Neural cell (in vitro differentiated cells): ENCODE data around the gene CES2. TPM values are rescaled to one million over a fixed set of nuclear protein-coding genes. Genes with fewer than 3 reads are reported as not detected.

Source experiments
- H2AFZ ChIP-seq: fragments of 200-600, 300-800 bp; sonication (generic), shearing (Covaris generic); 2 replicates; pipeline ENCODE4 v1.6.0; 2014; ENCODE audit warnings: low read depth, mild to moderate bottlenecking, antibody characterized with exemption, low read length, moderate library complexity
- H3F3A ChIP-seq: fragments of 200-600 bp; shearing (Covaris generic); 2 replicates; pipeline ENCODE4 v1.6.1; 2016; ENCODE audit warnings: mild to moderate bottlenecking, moderate library complexity, mixed read lengths, antibody characterized with exemption, low read length; ENCODE audit not compliant: insufficient read depth, poor library complexity, severe bottlenecking
- H3K27ac ChIP-seq: fragments of 200-600, 300-800 bp; sonication (generic), shearing (Covaris generic); 2 replicates; pipeline ENCODE4 v1.5.1; 2014; ENCODE audit warnings: mild to moderate bottlenecking, low read length, moderate library complexity
- H3K27me3 ChIP-seq: fragments of 300-800, 200-600 bp; sonication (generic), shearing (Covaris generic); 2 replicates; pipeline ENCODE4 v1.6.0; 2014; ENCODE audit warnings: mild to moderate bottlenecking, low read depth, low read length, moderate library complexity; ENCODE audit not compliant: insufficient read depth
- H3K36me3 ChIP-seq: fragments of 300-800, 200-600 bp; sonication (generic), shearing (Covaris generic); 2 replicates; pipeline ENCODE4 v1.5.1; 2014; ENCODE audit warnings: mild to moderate bottlenecking, antibody characterized with exemption, low read length, moderate library complexity; ENCODE audit not compliant: insufficient read depth
- H3K4me2 ChIP-seq: fragments of 300-800, 200-600 bp; sonication (generic), shearing (Covaris generic); 2 replicates; pipeline ENCODE4 v1.6.0; 2014; ENCODE audit warnings: mild to moderate bottlenecking, low read length
- H3K4me3 ChIP-seq: fragments of 300-800, 200-600 bp; sonication (generic), shearing (Covaris generic); 2 replicates; pipeline ENCODE4 v1.5.1; 2014; ENCODE audit warnings: mild to moderate bottlenecking, low read length, moderate library complexity
- H3K79me2 ChIP-seq: fragments of 200-600 bp; shearing (Covaris generic); replicated peaks from 2 replicates; pipeline ENCODE4 v1.6.0; 2014; ENCODE audit warnings: mild to moderate bottlenecking, low read length, moderate library complexity; ENCODE audit not compliant: insufficient read depth
- H3K9ac ChIP-seq: fragments of 300-800, 200-600 bp; sonication (generic), shearing (Covaris generic); 2 replicates; pipeline ENCODE4 v1.6.1; 2016; ENCODE audit warnings: mild to moderate bottlenecking, low read length, mixed read lengths
- H3K9me2 ChIP-seq: fragments of 200-600 bp; shearing (Covaris generic); 2 replicates; pipeline ENCODE4 v1.6.1; 2016; ENCODE audit warnings: mild to moderate bottlenecking, low read length, mixed read lengths; ENCODE audit not compliant: insufficient read depth
- H3K9me3 ChIP-seq: fragments of 200-600, 300-800 bp; sonication (generic), shearing (Covaris generic); 2 replicates; pipeline ENCODE4 v1.6.1; 2016; ENCODE audit warnings: mild to moderate bottlenecking, mixed run types, low read length, moderate library complexity, mixed read lengths
- H4K20me1 ChIP-seq: fragments of 200-600 bp; shearing (Covaris generic); 2 replicates; pipeline ENCODE4 v1.6.1; 2016; ENCODE audit warnings: mild to moderate bottlenecking, mixed run types; ENCODE audit not compliant: insufficient read depth
- CTCF ChIP-seq: fragments of 450-650 bp; IDR thresholded peaks from 2 replicates; pipeline ENCODE4 v1.5.1; 2014; ENCODE audit warnings: antibody characterized with exemption, mild to moderate bottlenecking, moderate library complexity; ENCODE audit not compliant: poor library complexity, severe bottlenecking
- EP300 ChIP-seq: fragments of 450-650 bp; conservative IDR thresholded peaks from 2 replicates; pipeline ENCODE4 v1.6.1; 2014; ENCODE audit warnings: antibody characterized with exemption, mild to moderate bottlenecking, moderate library complexity; ENCODE audit not compliant: poor library complexity, severe bottlenecking
- EZH2 ChIP-seq: fragments of 200-600, 300-800 bp; shearing (Covaris generic), sonication (generic); IDR thresholded peaks from 2 replicates; pipeline ENCODE4 v1.6.1; 2014; ENCODE audit warnings: antibody characterized with exemption, low read length, borderline replicate concordance, mild to moderate bottlenecking; ENCODE audit not compliant: insufficient read depth, poor library complexity, severe bottlenecking
- MXI1 ChIP-seq: fragments of 450-650 bp; conservative IDR thresholded peaks from 2 replicates; pipeline ENCODE4 v1.6.1; 2014; ENCODE audit warnings: antibody characterized with exemption, mild to moderate bottlenecking; ENCODE audit not compliant: poor library complexity, severe bottlenecking
- POLR2AphosphoS5 ChIP-seq: IDR thresholded peaks from 2 replicates; pipeline ENCODE4 v1.6.1; 2012
- RAD21 ChIP-seq: fragments of 450-650 bp; conservative IDR thresholded peaks from 2 replicates; pipeline ENCODE4 v1.6.1; 2014; ENCODE audit warnings: antibody characterized with exemption, mild to moderate bottlenecking, moderate library complexity
- SMC3 ChIP-seq: fragments of 450-650 bp; conservative IDR thresholded peaks from 2 replicates; pipeline ENCODE4 v1.6.1; 2014; ENCODE audit warnings: antibody characterized with exemption, mild to moderate bottlenecking, moderate library complexity; ENCODE audit not compliant: poor library complexity
- TAF1 ChIP-seq: IDR thresholded peaks from 2 replicates; pipeline ENCODE4 v1.6.1; 2012; ENCODE audit warnings: low read depth
- polyA plus RNA-seq: library from polyadenylated mRNA; depleted of rRNA; stranded (reverse); fragments of >200 nt; gene quantifications from 2 replicates; pipeline ENCODE4 v1.2.3, GENCODE V29; 2014
- TF ChIP-seq, protein P1 (sequence below): IDR thresholded peaks from 2 replicates; pipeline ENCODE4 v1.6.1; 2012; ENCODE audit warnings: borderline replicate concordance

The CES2 gene
- polyA plus RNA-seq, 1 donor from 2014 or later, result 22.9 TPM

- H3K9me2 ChIP-seq, result no peaks in the 10 kb centered on the region
- H3K79me2 ChIP-seq, result no peaks in the 10 kb centered on the region
- H3K9ac ChIP-seq, result no peak overlapping the region
- no peaks in the 10 kb centered on the region for H4K20me1 ChIP-seq
- H3K27me3 ChIP-seq, result no peaks in the 10 kb centered on the region
- H3K36me3 ChIP-seq, result no peaks in the 10 kb centered on the region
- TF ChIP-seq RAD21, result no peak
- H3K4me2 ChIP-seq, result no peak overlapping the region
- H3K4me3 ChIP-seq, result no peak overlapping the region
- H3K9me3 ChIP-seq, result no peaks in the 10 kb centered on the region
- H3K27ac ChIP-seq, result no peak overlapping the region
- no peaks in the 10 kb centered on the region for H3F3A ChIP-seq
- H2AFZ ChIP-seq, result no peak overlapping the region
These were observed 48.4 kb upstream of the CES2 start for GRCh38 chr16:66886914-66887313.

DNA sequence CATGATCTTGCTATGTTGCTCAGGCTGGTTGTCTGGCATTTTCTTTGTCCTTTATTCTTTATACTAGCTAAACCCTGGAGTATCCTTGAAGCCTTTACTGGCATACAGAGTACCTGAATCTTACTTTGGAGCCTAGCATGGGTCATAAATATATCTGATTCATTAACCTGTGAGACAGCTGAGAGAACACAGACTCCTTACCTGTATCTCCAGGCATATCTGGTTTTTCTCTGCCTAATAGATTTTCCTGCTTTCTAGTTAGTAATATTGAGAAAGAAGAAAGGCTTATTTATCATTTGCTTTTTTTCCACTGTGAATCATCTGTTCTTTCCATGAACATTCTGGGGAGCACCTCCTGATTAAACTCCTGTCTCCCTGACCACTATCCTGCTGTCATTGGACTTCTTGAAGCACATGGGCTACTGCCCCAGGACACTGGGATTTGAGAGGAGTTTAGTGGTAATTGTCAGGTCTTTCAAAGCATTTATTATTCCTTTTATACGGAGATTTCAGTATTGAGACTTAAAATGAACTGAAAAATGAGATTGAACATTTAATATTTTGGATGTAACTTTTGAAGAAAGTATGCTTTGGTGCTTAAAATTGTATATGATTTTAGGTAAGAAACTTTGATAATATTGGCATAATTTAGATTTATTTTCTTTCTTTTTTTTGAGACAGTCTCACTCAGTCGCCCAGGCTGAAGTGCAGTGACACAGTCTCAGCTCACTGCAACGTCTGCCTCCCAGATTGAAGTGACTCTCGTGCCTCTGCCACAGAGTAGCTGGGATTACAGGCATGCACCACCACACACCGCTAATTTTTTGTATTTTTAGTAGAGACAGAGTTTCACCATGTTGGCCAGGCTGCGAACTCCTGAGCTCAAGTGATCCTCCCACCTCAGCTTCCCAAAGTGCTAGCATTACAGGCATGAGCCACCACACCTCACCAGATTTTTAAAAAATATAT lies 46.4 kb upstream of the CES2 start:
- Histone ChIP-seq H3K36me3 (no peaks in the 10 kb centered on the region), H3K9ac (no peak overlapping the region), H3K9me2 (no peaks in the 10 kb centered on the region), H3K27me3 (no peaks in the 10 kb centered on the region), H4K20me1 (no peaks in the 10 kb centered on the region), H3K9me3 (no peaks in the 10 kb centered on the region), H3K27ac (no peak overlapping the region), H3K4me2 (no peak overlapping the region), H2AFZ (no peak overlapping the region), H3K79me2 (no peaks in the 10 kb centered on the region), H3K4me3 (no peak overlapping the region), H3F3A (no peaks in the 10 kb centered on the region)
- no peak for TF ChIP-seq MXI1

DNA sequence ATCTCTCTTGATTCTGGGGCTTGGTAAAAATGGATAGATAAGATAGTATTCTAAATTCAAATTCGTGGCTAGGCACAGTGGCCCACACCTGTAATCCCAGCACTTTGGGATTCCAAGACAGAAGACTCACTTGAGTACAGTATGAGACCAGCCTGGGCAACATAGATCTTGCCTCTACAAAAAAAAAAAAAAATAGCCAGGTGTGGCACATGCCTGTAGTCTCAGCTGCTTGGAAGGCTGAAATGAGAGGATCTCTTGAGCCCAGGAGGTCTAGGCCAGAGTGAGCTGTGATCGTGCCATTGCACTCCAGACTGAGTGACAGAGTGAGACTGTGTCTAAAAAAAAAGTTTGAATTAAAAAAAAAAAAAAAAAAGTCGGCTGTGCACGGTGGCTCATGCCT lies 45.7 kb upstream of the CES2 start:
- Histone ChIP-seq H3K4me2 (no peak overlapping the region), H3K27me3 (no peaks in the 10 kb centered on the region), H3K79me2 (no peaks in the 10 kb centered on the region), H3K9me3 (no peaks in the 10 kb centered on the region), H3F3A (no peaks in the 10 kb centered on the region), H3K9ac (no peak overlapping the region), H3K9me2 (no peaks in the 10 kb centered on the region), H3K27ac (no peak overlapping the region), H2AFZ (no peak overlapping the region), H4K20me1 (no peaks in the 10 kb centered on the region), H3K36me3 (no peaks in the 10 kb centered on the region), H3K4me3 (no peak overlapping the region)
- TF ChIP-seq, protein P1, sequence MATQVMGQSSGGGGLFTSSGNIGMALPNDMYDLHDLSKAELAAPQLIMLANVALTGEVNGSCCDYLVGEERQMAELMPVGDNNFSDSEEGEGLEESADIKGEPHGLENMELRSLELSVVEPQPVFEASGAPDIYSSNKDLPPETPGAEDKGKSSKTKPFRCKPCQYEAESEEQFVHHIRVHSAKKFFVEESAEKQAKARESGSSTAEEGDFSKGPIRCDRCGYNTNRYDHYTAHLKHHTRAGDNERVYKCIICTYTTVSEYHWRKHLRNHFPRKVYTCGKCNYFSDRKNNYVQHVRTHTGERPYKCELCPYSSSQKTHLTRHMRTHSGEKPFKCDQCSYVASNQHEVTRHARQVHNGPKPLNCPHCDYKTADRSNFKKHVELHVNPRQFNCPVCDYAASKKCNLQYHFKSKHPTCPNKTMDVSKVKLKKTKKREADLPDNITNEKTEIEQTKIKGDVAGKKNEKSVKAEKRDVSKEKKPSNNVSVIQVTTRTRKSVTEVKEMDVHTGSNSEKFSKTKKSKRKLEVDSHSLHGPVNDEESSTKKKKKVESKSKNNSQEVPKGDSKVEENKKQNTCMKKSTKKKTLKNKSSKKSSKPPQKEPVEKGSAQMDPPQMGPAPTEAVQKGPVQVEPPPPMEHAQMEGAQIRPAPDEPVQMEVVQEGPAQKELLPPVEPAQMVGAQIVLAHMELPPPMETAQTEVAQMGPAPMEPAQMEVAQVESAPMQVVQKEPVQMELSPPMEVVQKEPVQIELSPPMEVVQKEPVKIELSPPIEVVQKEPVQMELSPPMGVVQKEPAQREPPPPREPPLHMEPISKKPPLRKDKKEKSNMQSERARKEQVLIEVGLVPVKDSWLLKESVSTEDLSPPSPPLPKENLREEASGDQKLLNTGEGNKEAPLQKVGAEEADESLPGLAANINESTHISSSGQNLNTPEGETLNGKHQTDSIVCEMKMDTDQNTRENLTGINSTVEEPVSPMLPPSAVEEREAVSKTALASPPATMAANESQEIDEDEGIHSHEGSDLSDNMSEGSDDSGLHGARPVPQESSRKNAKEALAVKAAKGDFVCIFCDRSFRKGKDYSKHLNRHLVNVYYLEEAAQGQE, result no peak
- TF ChIP-seq TAF1 (no peak), SMC3 (no peak), POLR2AphosphoS5 (no peak), EP300 (no peak), EZH2 (no peak), RAD21 (no peak), MXI1 (no peak), CTCF (no peak)
